GM23338 (cell line): ENCODE results near the gene TRPV5. TPM values are rescaled to one million over a fixed set of nuclear protein-coding genes. Genes with fewer than 3 reads are reported as not detected.

Experiments
- ATAC-seq: fragments of 200-7000 bp; cut with Tn5 transposase; 3 replicates; pipeline ENCODE4 v1.9.1; 2020
- DNase-seq: peaks from one replicate; pipeline ENCODE4 v3.0.0-alpha.2; 2015; ENCODE audit warnings: low spot score
- H2AFZ ChIP-seq: fragments of 200-600 bp; sonication (generic); 2 replicates; pipeline ENCODE4 v1.8.0; 2016; ENCODE audit warnings: antibody characterized with exemption, mild to moderate bottlenecking, moderate library complexity
- H3F3A ChIP-seq: fragments of 200-600 bp; sonication (generic); replicated peaks from 2 replicates; pipeline ENCODE4 v1.8.0; 2017; ENCODE audit warnings: antibody characterized with exemption, mixed run types, low read depth
- H3K27ac ChIP-seq: fragments of 200-600 bp; sonication (generic); 2 replicates; pipeline ENCODE4 v1.6.1; 2016; ENCODE audit warnings: low read depth
- H3K27me3 ChIP-seq: fragments of 200-600 bp; sonication (generic); 2 replicates; pipeline ENCODE4 v1.8.0; 2016; ENCODE audit warnings: mild to moderate bottlenecking, mixed run types, moderate library complexity; ENCODE audit not compliant: insufficient read depth
- H3K36me3 ChIP-seq: fragments of 200-600 bp; sonication (generic); 2 replicates; pipeline ENCODE4 v1.8.0; 2016; ENCODE audit warnings: mild to moderate bottlenecking; ENCODE audit not compliant: insufficient read depth
- H3K4me1 ChIP-seq: fragments of 200-600 bp; sonication (generic); 2 replicates; pipeline ENCODE4 v1.8.0; 2016; ENCODE audit warnings: mild to moderate bottlenecking, moderate library complexity; ENCODE audit not compliant: insufficient read depth
- H3K4me2 ChIP-seq: fragments of 200-600 bp; sonication (generic); 2 replicates; pipeline ENCODE4 v1.7.1; 2017; ENCODE audit warnings: mixed run types
- H3K4me3 ChIP-seq: fragments of 200-600 bp; sonication (generic); 2 replicates; pipeline ENCODE4 v1.6.1; 2016; ENCODE audit warnings: mixed run types
- H3K79me2 ChIP-seq: fragments of 200-600 bp; sonication (generic); replicated peaks from 2 replicates; pipeline ENCODE4 v1.8.0; 2017; ENCODE audit warnings: mild to moderate bottlenecking; ENCODE audit not compliant: insufficient read depth
- H3K9me2 ChIP-seq: fragments of 200-600 bp; sonication (generic); 2 replicates; pipeline ENCODE4 v1.8.0; 2017; ENCODE audit not compliant: insufficient read depth
- H4K20me1 ChIP-seq: fragments of 200-600 bp; sonication (generic); replicated peaks from 2 replicates; pipeline ENCODE4 v1.8.0; 2017; ENCODE audit warnings: mild to moderate bottlenecking; ENCODE audit not compliant: insufficient read depth
- H3K27ac Mint-ChIP-seq: 2 replicates; pipeline ENCODE4 v1.8.0; 2020; ENCODE audit warnings: inconsistent platforms, mild to moderate bottlenecking, moderate library complexity, mixed read lengths
- H3K27me3 Mint-ChIP-seq: 3 replicates; pipeline ENCODE4 v1.8.0; 2022; ENCODE audit warnings: low read depth, mild to moderate bottlenecking, moderate library complexity, mixed read lengths, inconsistent platforms; ENCODE audit not compliant: insufficient read depth, poor library complexity
- H3K36me3 Mint-ChIP-seq: 3 replicates; pipeline ENCODE4 v1.8.0; 2021; ENCODE audit warnings: low read depth, mild to moderate bottlenecking, inconsistent platforms, moderate library complexity, mixed read lengths
- H3K4me1 Mint-ChIP-seq: 3 replicates; pipeline ENCODE4 v1.8.0; 2020; ENCODE audit warnings: mild to moderate bottlenecking, inconsistent platforms, mixed read lengths
- H3K4me3 Mint-ChIP-seq: 3 replicates; pipeline ENCODE4 v1.8.0; 2021; ENCODE audit warnings: moderate library complexity, mild to moderate bottlenecking, inconsistent platforms, mixed read lengths
- H3K9me3 Mint-ChIP-seq: 3 replicates; pipeline ENCODE4 v1.8.0; 2020; ENCODE audit warnings: moderate library complexity, mild to moderate bottlenecking, inconsistent platforms, mixed read lengths
- CREB1 ChIP-seq: fragments of 250-450 bp; sonication (Bioruptor Pico); IDR thresholded peaks from 2 replicates; pipeline ENCODE4 v1.5.0; 2020; ENCODE audit warnings: low read depth, mild to moderate bottlenecking, moderate library complexity
- CTCF ChIP-seq, 2 experiments: fragments of 200-600 bp in 1 of 2; sonication (generic) in 1 of 2; conservative IDR thresholded peaks; 2 replicates each; pipeline versions ENCODE4 v1.5.1 to v1.6.1; 2016 to 2017; ENCODE audit warnings: antibody characterized with exemption in 2 of 2, low read depth in 2 of 2, mild to moderate bottlenecking in 2 of 2, moderate library complexity in 1 of 2
- ETS1 ChIP-seq: IDR thresholded peaks from 2 replicates; pipeline ENCODE4 v1.6.1; 2016; ENCODE audit warnings: antibody characterized with exemption
- EZH2 ChIP-seq: fragments of 200-600 bp; sonication (generic); IDR thresholded peaks from one replicate; pipeline ENCODE4 v1.8.0; 2017; ENCODE audit warnings: antibody characterized with exemption, mild to moderate bottlenecking, low read depth; ENCODE audit not compliant: unreplicated experiment
- EZH2phosphoT487 ChIP-seq: fragments of 200-600 bp; sonication (generic); IDR thresholded peaks from one replicate; pipeline ENCODE4 v1.8.1; 2018; ENCODE audit warnings: antibody characterized with exemption; ENCODE audit not compliant: unreplicated experiment
- JUNB ChIP-seq: IDR thresholded peaks from one replicate; pipeline ENCODE4 v1.6.1; 2016; ENCODE audit warnings: antibody characterized with exemption; ENCODE audit not compliant: unreplicated experiment
- NANOG ChIP-seq: IDR thresholded peaks from 2 replicates; pipeline ENCODE4 v1.6.1; 2016; ENCODE audit warnings: antibody characterized with exemption, borderline replicate concordance
- POLR2AphosphoS5 ChIP-seq: IDR thresholded peaks from 2 replicates; pipeline ENCODE4 v1.6.1; 2016; ENCODE audit warnings: antibody characterized with exemption, low read depth
- STAT1 ChIP-seq: IDR thresholded peaks from one replicate; pipeline ENCODE4 v1.6.1; 2016; ENCODE audit warnings: antibody characterized with exemption; ENCODE audit not compliant: unreplicated experiment
- ZNF114 ChIP-seq: fragments of 250-450 bp; sonication (Bioruptor Pico); IDR thresholded peaks from 2 replicates; pipeline ENCODE4 v1.5.0; 2020; ENCODE audit warnings: mild to moderate bottlenecking, moderate library complexity
- ZNF331 ChIP-seq: fragments of 250-450 bp; sonication (Bioruptor Pico); IDR thresholded peaks from 2 replicates; pipeline ENCODE4 v1.5.0; 2020; ENCODE audit warnings: low read depth, mild to moderate bottlenecking, moderate library complexity
- ZNF462 ChIP-seq: fragments of 250-450 bp; sonication (Bioruptor Pico); IDR thresholded peaks from 2 replicates; pipeline ENCODE4 v1.5.0; 2020; ENCODE audit warnings: mild to moderate bottlenecking, moderate library complexity
- polyA plus RNA-seq: library from polyadenylated mRNA; unstranded; fragments of >200 nt; fragmentation: Nextera tagmentation; extraction: Ambion mirVana; gene quantifications from 2 replicates; pipeline ENCODE4 v1.2.1, GENCODE V29; 2016
- total RNA-seq: library from RNA; depleted of rRNA; stranded (reverse); fragments of >200 nt; shearing (Covaris generic); gene quantifications from 2 replicates; pipeline ENCODE4 v1.2.3, GENCODE V29; 2014

TRPV5 gene
- total and polyA plus RNA-seq, 2 experiments from 2014 or later, result not detected

- TF ChIP-seq ETS1, result no peak
- no peak for TF ChIP-seq CREB1
- TF ChIP-seq JUNB, result no peak
- TF ChIP-seq EZH2phosphoT487, result no peak
- no peak for TF ChIP-seq STAT1
Observed at GRCh38 chr7:142950235-142950634, 16.7 kb upstream of the TRPV5 start (continued).

- no peak for DNase-seq
- H3K36me3 Mint-ChIP-seq, result peaks cover 6% of the 10 kb centered on the region
- Histone ChIP-seq H3K4me2 (no peak overlapping the region), H3K79me2 (no peaks in the 10 kb centered on the region), H3K36me3 (no peaks in the 10 kb centered on the region), H3K4me3 (no peak overlapping the region), H2AFZ (no peak overlapping the region), H3K27me3 (no peaks in the 10 kb centered on the region), H3K9me2 (0 out of 2 replicates have a peak, but pooled peaks cover 2% of the 10 kb centered on the region), H3F3A (no peaks in the 10 kb centered on the region), H3K27ac (no peak overlapping the region), H4K20me1 (no peaks in the 10 kb centered on the region), H3K4me1 (no peaks in the 10 kb centered on the region)
- no peaks in the 10 kb centered on the region for H3K4me1 Mint-ChIP-seq
- H3K27me3 Mint-ChIP-seq, result peaks cover 8% of the 10 kb centered on the region
- no peak overlapping the region for H3K4me3 Mint-ChIP-seq
- H3K9me3 Mint-ChIP-seq, result peaks cover 5% of the 10 kb centered on the region; the same call in 1 of the 3 replicates
- no peak for ATAC-seq
- no peak overlapping the region for H3K27ac Mint-ChIP-seq
- TF ChIP-seq ETS1 (no peak), STAT1 (no peak), JUNB (no peak), EZH2phosphoT487 (no peak), NANOG (no peak), CTCF (conservative IDR thresholded peaks at IDR 0.05; ENCODE audit: low read depth in 2 of 2) (no peak), ZNF114 (CRISPR knock-in tag) (no peak), ZNF462 (CRISPR knock-in tag) (no peak), EZH2 (no peak), POLR2AphosphoS5 (no peak), CREB1 (no peak), ZNF331 (CRISPR knock-in tag) (no peak)
Observed at GRCh38 chr7:142948603-142949002, 15.1 kb upstream of the TRPV5 start.
